HG03457 (cell line): ENCODE measurements around the gene SYS1.

Experiments
- ATAC-seq: cut with Tn5 transposase; IDR thresholded peaks from one replicate; pipeline ENCODE4 v1.9.1; 2021; ENCODE audit warnings: moderate number of reproducible peaks; ENCODE audit not compliant: unreplicated experiment

SYS1 gene

DNA sequence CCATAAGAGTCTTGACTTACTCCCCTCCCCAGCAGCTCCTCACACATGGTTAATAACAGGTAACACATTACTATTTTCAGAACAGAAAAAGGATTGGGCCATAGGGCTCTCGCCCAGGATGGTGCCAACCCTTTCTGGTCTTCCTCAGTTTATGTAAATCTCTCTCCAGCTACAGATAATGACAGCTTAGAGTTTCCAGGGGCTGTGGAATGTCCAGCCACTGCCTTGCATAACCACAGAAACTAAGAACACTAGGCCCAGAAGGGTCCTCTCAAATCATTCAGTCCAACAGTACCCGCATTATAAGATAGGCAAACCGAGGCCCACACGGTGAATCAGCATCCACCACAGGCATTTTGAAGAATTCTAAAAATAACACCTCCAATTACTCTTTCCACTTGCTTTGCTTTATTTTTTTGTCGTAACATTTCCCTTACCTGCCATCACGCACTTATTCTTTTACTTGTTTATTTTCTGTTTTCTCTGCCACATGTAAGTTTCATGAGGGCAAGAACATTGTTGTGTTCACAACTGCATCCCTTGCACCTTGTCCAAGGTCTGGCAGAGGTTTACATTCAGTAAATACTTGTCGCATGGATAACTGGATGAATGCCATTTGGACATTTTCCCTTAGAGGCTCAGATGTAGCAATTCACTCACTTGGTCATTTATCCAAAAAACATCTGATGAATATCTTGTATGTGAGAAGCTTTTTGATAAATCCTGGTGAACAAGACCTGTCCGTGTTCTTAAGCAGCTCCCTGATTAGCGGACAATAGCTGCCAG, 8.3 kb upstream of the SYS1 start:
- ATAC-seq, result no peak

DNA sequence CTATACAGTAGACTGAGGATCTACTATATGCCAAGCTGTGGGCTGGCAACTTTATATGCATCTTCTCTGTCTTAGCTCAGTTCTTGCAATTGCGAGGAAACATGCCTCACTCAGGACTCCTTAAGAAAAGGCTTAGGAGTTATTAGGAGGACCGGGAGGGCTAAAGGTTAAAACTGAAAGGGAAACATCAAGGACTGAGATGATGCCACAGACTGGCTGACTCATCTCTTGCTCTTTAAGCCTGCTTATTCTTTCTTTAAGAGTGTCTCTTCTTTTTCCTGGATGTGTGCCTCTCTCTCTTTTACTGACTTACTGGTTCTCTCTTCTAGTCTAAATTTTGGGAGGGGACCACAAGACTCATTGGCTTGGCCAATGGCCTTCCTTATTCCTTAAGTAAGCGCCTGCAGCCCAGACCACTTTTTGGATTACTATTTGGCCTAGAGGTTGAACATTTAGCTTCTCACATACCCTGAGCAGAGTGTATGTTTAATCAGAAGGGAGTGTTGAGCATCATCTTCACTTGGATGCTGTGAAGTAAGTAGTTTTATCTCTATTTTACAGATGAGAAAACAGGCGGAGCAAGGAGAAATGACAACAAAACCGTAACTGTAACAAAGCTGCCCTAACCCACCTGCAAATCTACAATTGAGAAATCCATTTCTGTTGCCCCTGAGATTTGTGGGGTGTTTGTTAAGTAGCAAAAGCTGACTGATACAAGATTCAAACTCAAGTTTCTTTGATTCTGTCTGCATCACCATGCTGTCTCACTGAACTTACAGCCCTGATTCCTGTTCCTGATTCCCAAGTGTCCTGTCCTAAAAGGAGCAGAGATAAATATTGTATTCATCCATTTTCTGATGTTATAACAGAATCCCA, 7.5 kb upstream of the SYS1 start:
- ATAC-seq, result no peak

DNA sequence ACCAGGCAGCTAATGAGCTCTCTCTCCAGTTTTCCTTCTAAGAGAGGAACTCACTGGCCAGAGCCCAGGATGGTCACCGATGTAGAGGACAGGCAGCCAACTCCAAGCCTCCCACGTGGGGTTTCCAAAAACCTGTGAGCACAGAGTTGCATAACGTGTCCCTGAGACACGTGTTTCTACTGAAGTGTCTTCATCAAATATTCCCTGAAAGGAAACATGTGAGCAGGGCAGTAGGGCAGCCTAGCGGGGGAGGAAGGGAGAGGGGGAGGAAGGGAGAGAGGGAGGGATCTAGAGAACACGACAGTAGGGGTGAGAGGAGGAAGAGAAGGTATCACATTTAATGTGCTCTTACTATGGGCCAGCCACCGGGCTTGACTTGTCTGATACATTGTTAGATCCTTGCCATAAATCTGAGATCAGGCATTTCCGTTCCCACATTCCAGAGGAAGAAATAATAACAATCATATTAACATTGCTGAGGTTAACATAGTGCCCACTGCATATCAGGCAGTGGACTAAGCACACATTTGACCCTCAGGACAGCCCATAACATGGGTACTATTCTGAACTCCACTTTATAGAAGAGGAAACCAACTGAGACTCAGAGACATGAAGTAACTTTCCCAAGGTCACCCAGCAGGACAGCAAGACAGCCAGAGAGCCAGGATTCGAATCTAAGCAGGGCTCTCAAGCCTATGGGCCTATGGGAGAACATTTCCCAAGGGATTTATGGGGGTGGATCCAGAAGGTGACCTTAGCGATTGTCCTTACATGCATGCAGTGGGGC, 4.5 kb upstream of the SYS1 start:
- no peak for ATAC-seq

DNA sequence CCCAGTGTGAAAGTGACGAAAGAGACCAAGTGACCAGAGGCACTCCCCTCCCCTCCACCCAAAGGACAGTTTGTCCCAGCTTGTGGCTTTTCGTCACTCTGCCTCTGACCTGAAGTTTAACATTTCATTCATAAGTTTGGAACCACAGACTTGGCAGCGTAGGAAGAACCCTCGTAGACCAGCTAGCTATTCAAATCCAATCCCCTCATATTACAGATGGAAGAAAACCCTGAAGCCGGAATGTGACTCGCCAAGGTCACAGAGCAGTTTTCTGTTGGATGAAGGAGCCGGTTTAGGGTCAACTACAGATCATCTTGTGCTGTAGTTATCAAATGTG, 3.9 kb upstream of the SYS1 start:
- no peak for ATAC-seq

DNA sequence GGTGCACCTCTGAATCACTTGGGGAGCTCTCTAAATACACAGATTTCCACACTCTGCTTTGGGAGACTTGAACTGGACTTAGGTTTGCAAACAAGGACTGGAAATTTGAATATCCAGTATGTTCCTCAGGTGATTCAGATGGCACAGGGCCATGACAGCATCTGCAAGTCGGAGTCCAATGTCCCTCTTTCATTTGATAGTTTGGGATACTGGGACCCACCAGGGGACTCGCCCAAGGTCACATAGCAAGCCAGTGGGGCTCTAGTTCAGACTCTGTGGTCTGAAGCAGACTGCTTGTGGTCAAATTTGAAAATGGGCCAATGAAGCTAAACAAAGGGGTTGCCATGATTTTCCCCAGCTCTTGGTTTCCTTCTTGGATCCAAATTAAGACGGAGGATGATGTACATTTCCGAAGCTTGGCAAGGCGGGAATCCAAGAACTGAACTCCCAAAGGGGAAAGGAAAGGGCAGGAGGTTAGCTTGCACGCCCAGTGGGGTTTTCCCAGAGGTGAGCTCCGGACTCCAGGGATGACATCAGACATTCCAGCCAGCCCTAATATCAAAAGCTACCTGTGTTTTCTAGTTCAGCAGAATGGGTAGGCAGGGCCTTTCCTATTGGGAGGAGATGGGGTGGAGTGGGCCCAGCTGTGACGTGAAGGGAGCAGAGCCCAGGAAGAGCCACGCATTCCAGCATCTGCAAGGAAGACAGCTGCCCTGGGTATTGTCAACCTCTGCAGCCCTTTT, 3.4 kb upstream of the SYS1 start:
- ATAC-seq, result no peak

DNA sequence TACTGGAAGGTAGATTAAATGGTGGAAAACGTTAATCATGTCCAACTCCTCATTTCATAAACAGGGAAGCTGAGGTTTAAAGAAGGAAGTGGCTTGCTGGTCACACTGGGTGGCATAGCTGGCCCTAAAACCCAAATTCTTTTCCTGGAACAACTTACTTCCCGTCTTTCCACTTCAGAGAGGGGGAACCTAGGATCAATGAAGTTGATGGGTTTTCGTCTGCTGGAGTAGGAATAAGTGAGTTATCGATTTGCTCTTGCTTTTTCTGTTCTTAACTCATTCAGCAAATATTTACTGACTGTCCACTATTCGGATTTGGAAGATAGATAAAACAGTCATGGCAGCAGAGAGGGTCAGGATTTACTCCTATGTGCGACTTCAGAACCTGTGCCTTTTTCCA, 1.2 kb upstream of the SYS1 start:
- no peak for ATAC-seq

DNA sequence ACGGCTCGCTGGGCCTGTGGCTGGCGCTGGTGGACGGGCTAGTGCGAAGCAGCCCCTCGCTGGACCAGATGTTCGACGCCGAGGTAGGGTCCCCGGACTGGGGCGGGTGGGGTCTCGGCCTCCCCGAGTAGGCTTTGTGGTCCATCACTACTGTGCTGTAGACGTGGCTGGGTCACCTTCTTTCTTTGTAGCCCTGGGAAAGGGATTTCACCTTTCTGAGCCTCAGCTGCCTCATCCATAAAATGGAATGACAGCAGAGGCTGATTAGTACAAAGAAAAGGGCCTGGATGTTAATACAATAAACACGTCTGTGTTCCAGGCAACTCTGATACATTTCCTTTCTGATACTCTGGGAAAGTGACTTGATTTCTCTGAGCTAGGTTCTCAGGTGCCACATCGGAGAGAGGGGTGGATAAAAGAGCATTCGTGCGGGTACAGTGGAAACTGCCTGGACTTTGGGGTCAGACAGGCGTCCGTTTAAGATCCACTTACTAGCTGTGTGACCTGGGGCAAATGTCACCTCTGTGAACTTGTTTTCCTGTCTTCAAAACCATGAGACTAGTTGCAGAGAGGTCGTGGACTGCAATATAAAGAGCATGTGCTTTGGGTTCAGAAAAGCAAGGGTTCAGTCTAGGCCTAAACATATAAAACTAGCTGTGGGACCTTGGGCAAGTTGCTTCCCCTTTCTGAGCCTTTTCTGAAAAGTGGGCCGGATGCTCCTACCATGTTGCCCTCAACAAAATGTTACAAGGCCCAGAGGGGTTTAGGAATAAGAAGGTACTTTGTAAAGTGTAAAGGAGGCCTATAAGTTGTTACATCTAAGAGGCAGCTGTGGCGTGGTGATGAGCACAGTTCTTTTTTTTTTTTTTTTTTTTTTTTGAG, 896 bp downstream of the SYS1 start:
- ATAC-seq, result peak; percentile 1

DNA sequence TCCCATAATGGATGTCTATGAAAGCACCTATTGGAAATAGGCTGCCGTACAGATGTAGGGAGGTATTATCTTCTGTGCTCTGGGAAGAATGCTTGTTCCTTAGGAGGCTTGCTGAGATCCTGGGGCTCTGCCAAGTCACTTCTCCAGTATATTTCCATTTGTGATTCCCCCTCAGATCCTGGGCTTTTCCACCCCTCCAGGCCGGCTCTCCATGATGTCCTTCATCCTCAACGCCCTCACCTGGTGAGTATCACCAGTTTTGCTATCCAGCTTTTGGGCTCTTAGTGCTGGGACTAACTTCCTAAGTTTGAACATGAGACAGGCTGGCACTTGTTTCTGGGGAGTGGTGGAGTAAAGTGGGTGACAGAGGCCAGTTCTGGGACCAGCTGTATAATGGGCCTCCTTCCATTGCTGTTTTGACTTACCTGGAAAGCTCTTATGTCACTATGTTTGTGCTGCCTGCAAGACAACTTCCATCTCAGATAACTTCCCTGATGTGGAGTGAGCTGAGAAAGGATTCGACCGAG, 2.6 kb downstream of the SYS1 start:
- no peak for ATAC-seq

DNA sequence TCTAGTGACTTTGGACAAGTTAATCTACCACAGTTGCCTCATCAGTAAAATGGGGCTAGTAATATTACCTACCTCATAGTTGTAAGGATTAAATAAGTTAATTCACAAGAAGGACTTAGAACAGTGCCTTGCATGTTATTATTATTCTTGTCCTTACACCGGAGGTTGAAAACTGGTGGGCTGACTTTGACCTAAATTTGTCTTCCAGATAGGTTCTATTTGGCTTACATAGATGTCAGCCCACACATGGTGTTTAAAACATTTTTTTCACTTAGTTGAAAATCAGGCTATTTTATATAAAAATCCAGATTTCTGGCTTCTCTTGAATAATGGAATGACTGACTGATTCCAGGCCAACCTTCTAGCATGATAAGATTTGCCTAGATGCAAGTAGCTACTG, 3.2 kb downstream of the SYS1 start:
- no peak for ATAC-seq

DNA sequence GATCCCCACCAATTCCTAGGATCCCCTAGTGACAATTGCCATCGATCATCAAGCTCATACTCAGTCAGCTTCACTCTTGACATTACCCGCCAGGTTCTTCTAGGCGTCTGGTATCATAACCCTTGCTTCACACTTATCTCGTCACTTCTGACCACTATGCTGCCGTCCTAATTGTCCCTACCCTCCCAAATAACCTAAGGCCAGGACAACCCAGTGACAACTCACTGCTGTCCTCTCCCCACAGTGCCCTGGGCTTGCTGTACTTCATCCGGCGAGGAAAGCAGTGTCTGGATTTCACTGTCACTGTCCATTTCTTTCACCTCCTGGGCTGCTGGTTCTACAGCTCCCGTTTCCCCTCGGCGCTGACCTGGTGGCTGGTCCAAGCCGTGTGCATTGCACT, 3.7 kb downstream of the SYS1 start:
- no peak for ATAC-seq

DNA sequence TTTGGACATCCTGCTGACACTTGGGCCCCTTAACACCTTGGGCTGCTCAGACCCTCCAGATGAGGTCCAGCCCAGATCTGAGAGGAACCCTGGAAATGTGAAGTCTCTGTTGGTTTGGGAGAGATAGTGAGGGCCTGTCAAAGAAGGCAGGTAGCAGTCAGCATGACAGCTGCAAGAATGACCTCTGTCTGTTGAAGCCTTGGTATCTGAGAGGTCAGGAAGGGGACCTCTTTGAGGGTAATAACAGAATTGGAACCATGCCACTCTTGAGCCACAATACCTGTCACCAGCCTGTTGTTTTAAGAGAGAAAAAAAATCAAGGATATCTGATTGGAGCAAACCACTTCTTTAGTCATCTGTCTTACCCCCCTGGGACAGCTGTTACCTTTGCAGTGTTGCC, 4.2 kb downstream of the SYS1 start:
- no peak for ATAC-seq

DNA sequence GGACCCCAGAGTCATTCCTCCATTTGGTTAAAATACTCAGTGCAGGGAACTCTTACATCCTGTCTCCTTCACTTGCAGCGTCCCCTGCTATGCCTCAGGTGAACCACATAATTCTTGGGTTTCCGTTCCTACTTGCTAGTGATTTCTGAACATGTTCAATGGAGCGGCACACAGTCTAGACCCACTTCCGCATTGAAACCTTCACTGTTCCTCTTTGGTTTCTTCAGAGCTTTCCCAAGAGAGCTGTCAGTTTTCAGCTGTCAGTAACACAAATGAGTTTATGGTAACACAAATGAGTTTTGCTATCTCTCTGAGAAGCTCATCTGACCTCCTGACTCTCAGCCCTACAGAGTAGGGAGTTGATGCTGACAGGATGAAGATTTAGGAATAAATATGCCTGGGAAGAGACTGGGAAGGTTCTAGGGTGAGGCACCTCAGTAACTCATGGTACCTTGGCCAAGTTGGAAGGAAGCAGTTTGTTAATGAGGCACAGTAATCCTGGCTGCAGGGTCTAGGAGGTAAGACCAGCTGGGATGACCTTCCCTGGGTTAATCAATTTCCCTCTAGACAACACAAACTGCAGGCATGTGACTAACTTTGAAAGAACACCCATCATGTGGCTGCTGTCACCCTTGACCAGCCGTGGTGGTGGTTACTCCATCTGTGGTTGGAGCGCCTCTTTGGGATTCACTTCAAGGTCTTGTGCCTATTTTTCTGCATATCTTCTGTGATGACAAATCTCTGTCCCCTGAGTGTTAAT, 5.4 kb downstream of the SYS1 start:
- ATAC-seq, result peak; percentile 52

DNA sequence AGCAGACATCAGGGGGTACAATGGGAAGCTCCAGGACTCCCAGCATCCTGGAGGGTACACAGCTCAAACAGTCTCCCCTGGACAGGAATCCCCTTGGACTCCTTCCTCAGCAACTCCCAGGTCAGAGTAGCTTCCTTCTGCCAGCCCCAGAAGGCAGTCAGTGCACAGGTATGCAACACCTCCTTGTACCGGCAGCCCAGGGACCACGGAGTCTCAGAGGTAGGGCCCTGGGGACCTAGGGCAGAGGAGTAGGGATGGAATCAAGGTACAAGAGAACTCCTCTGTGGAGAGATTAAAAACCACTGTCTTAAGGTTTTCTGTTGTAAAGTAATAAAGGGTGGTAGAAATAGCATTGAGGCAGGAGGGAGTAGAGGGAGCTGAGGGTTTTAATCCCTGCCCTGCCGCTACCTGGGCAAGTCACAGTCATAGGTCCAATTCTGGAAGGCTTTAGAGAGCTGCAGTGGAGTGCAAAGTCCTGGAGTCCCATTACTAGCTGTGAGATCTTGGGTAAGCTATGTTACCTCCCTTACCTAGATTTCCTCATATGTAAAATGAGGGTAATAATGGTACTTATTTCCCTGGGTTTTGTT, 7.7 kb downstream of the SYS1 start:
- no peak for ATAC-seq

DNA sequence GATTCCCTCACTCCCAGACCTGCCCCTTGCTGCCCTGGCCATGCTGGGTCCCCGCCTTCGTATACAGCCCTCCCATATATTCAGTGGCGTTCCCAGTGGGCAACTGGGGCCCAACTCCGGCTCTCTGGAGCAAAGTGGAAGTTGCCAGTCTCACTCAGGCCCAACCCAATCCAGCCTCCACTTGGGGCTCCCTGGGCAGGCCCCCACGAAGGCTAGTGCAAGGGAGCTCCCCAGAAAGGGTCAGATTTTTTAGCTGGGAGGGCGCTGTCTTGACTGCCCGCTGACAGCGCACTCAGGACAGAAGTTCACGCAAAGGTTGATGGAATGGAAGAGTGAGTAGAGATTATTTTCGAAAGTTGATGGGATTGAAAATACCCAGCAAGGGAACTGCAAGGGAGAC, 9.3 kb downstream of the SYS1 start:
- ATAC-seq, result no peak

DNA sequence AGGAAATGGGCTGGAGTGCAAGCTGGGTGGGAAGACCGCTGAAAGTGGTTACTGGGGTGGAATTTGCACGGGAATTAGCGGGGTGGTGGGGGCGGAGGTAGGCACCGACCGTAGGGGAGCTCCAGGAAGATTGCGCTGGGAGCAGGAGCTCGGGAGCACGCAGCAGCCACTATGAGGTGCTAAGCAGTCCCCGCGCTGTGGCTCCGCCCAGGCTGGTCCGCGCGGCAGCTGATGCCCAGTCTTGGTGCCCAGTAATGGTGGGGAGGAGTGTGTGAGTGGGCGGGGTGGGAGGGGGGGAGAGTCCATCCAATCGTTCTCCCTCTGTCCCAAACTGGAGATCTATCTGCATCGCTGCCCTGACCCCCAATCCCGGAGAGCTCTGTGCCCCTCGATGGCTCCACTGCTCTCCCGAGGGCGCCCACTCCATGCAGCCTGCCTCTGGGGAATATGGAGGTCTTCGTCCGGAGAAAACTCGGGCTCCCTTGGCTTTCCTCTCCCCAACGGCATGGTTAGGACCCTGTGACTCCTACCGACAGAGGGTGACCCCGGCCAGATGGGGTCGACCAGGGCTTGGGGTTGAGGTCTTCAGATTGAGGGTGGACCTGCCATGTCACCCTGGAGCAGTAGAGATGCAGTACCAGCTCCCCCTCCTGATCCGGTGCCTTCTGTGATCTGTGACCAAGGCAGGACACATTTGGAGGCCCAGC, 9.8 kb downstream of the SYS1 start:
- ATAC-seq, result no peak

DNA sequence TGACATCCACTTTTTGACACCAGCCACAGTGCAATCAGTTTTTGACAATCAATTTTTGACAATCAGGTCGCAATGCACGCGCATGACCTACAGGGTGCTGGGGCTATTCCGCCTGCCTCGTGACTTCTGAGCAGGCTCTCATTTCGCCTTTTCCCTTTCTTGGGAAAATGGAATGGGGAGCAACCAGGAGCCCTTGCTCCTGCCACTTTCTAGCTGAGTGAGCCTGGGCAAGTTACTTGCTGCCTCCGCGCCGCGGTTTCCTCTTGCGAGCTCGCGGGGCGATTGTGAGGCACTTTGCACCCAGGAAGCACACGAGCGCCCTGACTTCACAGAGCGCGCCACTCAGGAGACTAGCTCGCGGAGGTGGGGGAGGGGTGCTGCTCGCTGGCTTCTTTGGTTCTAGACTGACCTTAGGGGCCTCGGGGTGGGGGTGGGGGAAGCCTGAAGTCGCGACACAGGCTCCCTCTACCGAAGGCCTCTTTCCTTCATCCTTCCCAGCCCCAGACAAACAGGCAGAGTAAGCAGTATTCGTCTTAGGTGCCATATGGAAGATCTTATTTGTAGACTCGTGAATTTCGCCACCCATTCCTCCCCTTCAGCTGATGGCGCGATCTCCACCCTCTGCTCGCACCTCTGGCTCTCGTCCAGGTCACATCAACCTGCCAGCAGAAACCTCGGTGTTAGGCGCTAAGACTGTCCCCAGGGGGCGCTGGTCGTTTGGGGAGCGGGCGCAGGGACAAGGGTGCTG, 10.6 kb downstream of the SYS1 start:
- ATAC-seq, result no peak

DNA sequence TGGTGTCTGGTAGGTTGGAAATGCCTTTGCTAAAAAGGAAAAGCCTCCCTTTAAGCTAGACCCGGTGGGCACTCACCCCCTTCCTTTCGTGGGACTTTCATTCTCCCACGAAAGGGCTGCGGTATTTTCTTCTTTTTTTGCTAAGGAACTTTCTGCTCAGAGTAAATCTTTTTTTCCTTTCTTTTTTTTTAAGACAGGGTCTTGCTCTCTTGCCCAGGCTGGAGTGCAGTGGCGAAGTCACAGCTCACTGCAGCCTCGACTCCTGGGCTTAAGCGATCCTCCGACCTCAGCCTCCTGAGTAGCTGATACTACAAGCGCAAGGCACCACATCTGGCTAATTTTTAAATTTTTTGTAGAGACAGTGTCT, 11.1 kb downstream of the SYS1 start:
- no peak for ATAC-seq
